ENCODE measurements around the gene PON2.
"Not testable (repeated sequence)": the region's sequence is repeated elsewhere in the genome, so short reads cannot be mapped to it uniquely, and the experiment has no call there.

The PON2 gene

GRCh38 chr7:95434557-95435421, at the start of gene PON2:
PON2 (minus strand) TSS chr7:95435028; CDS start chr7:95434951, 77 bp downstream.
- peak; percentile 31 for DNase-seq

GRCh38 chr7:95482424-95482823, 47.6 kb upstream of the PON2 start:
- no peak for DNase-seq

GRCh38 chr7:95481271-95482165, 46.7 kb upstream of the PON2 start:
- DNase-seq = no peak

- DNase-seq = no peak
Measured at GRCh38 chr7:95479992-95480624, 45.3 kb upstream of the PON2 start.

- no peak for DNase-seq
Measured at GRCh38 chr7:95478272-95479037, 43.6 kb upstream of the PON2 start.

GRCh38 chr7:95476904-95477594, 42.2 kb upstream of the PON2 start:
- peak; percentile 68 for DNase-seq

- no peak for DNase-seq
Measured at GRCh38 chr7:95476072-95476847, 41.4 kb upstream of the PON2 start.

GRCh38 chr7:95473276-95473985, 38.6 kb upstream of the PON2 start:
- DNase-seq = no peak

GRCh38 chr7:95472581-95473161, 37.8 kb upstream of the PON2 start:
- no peak for DNase-seq

GRCh38 chr7:95471071-95471470, 36.2 kb upstream of the PON2 start:
- no peak for DNase-seq

- DNase-seq = no peak
Measured at GRCh38 chr7:95470452-95470851, 35.6 kb upstream of the PON2 start.

GRCh38 chr7:95469848-95470247, 35.0 kb upstream of the PON2 start:
- DNase-seq = no peak

GRCh38 chr7:95469187-95469586, 34.4 kb upstream of the PON2 start:
- no peak for DNase-seq

GRCh38 chr7:95467912-95468607, 33.2 kb upstream of the PON2 start:
- DNase-seq = no peak

- not testable (repeated sequence) for DNase-seq
Measured at GRCh38 chr7:95460653-95461052, 25.8 kb upstream of the PON2 start.

GRCh38 chr7:95457947-95458346, 23.1 kb upstream of the PON2 start:
- DNase-seq = no peak

- DNase-seq = no peak
Measured at GRCh38 chr7:95454438-95455045, 19.7 kb upstream of the PON2 start.

- no peak for DNase-seq
Measured at GRCh38 chr7:95446618-95447017, 11.8 kb upstream of the PON2 start.

GRCh38 chr7:95444796-95445195, 10.0 kb upstream of the PON2 start:
- DNase-seq = no peak

Data from NCI-H1694 (cell line).